H1 (cell line): Measurements from ENCODE around the gene PRG3. TPM values are rescaled to one million over a fixed set of nuclear protein-coding genes. Genes with fewer than 3 reads are reported as not detected.

ENCODE experiments used
- YY1 ChIP-seq: IDR thresholded peaks from 2 replicates; pipeline ENCODE4 v1.6.1; 2011; ENCODE audit warnings: low read depth, mild to moderate bottlenecking, low read length
- polyA plus RNA-seq, 7 experiments: library from polyadenylated mRNA; depleted of rRNA in 3 of 7; stranded (reverse) in 5 of 7; unstranded in 2 of 7; fragments of >200 nt in 5 of 7; fragments of 200-250 nt in 2 of 7; gene quantifications; 1 replicate in 5 of 7; 2 replicates in 1 of 7; 4 replicates in 1 of 7; pipeline versions ENCODE4 v1.2.1 to v1.2.3, GENCODE V29; 2011 to 2013; ENCODE audit warnings: missing spikeins in 2 of 7, mixed read lengths in 2 of 7
- total RNA-seq: library from RNA; stranded (reverse); fragmentation: NEBNext Ultra II Directional; extraction: Animal tissue kit (Norgen Biotek cat#: 25700); gene quantifications from 2 replicates; pipeline ENCODE4 v1.2.1, GENCODE V29; 2021
- TF ChIP-seq, protein P1 (sequence below): IDR thresholded peaks from 2 replicates; pipeline ENCODE4 v1.6.1; 2011; ENCODE audit warnings: low read length, improper control_type of control experiment
- TF ChIP-seq, protein P2 (sequence below), 3 experiments: IDR thresholded peaks; 1 replicate in 2 of 3; 2 replicates in 1 of 3; pipeline versions ENCODE4 v1.5.1 to v1.6.1; 2011; ENCODE audit warnings: low read length in 3 of 3, mild to moderate bottlenecking in 3 of 3, inconsistent platforms in 2 of 3, low read depth in 1 of 3, moderate library complexity in 1 of 3; ENCODE audit not compliant: insufficient read depth in 1 of 3; ENCODE audit errors: control extremely low read depth in 1 of 3

Gene PRG3
- total and polyA plus RNA-seq, 2 of the 8 experiments (the other 6 are each of a cell fraction or from before 2014, with no cell fraction given) = not detected

DNA sequence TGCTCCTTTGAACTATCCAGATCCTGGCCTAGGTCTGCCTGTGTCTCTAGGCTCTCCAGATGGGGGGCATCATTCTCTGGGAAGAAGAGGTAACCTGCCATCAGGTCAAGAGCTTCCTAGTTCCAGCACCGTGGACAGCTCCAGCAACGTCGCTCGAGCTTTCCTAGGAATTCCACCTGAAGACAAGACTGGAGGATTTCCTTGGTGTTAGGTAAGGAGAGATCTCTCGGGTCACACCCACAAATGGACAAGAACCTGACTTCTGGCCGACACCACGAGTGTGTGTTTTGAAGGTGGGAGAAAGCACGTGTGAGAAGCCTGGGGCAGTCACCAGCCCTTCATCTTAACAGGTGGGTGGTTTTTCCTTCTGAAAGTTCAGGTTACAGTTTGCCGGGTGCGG lies 1.2 kb downstream of the PRG3 start (continued):
- TF ChIP-seq, protein P1, sequence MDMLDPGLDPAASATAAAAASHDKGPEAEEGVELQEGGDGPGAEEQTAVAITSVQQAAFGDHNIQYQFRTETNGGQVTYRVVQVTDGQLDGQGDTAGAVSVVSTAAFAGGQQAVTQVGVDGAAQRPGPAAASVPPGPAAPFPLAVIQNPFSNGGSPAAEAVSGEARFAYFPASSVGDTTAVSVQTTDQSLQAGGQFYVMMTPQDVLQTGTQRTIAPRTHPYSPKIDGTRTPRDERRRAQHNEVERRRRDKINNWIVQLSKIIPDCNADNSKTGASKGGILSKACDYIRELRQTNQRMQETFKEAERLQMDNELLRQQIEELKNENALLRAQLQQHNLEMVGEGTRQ = no peak
- TF ChIP-seq YY1 = 0 out of 2 replicates have a peak, but pooled peaks have one; percentile 18
- TF ChIP-seq, protein P2, sequence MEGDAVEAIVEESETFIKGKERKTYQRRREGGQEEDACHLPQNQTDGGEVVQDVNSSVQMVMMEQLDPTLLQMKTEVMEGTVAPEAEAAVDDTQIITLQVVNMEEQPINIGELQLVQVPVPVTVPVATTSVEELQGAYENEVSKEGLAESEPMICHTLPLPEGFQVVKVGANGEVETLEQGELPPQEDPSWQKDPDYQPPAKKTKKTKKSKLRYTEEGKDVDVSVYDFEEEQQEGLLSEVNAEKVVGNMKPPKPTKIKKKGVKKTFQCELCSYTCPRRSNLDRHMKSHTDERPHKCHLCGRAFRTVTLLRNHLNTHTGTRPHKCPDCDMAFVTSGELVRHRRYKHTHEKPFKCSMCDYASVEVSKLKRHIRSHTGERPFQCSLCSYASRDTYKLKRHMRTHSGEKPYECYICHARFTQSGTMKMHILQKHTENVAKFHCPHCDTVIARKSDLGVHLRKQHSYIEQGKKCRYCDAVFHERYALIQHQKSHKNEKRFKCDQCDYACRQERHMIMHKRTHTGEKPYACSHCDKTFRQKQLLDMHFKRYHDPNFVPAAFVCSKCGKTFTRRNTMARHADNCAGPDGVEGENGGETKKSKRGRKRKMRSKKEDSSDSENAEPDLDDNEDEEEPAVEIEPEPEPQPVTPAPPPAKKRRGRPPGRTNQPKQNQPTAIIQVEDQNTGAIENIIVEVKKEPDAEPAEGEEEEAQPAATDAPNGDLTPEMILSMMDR (IDR thresholded peaks at IDR 0.05; ENCODE audit: control extremely low read depth in 1 of 3, insufficient read depth in 1 of 3, low read depth in 1 of 3, low read length in 3 of 3) = 0 out of 4 replicates have a peak, but pooled peaks of 1 of the 3 experiments have one; percentile 3
